ENCODE measurements around the gene ZNF844.
A peak's percentile ranks its signal among the peaks of the same experiment; 100 is the strongest.

Gene ZNF844

DNA sequence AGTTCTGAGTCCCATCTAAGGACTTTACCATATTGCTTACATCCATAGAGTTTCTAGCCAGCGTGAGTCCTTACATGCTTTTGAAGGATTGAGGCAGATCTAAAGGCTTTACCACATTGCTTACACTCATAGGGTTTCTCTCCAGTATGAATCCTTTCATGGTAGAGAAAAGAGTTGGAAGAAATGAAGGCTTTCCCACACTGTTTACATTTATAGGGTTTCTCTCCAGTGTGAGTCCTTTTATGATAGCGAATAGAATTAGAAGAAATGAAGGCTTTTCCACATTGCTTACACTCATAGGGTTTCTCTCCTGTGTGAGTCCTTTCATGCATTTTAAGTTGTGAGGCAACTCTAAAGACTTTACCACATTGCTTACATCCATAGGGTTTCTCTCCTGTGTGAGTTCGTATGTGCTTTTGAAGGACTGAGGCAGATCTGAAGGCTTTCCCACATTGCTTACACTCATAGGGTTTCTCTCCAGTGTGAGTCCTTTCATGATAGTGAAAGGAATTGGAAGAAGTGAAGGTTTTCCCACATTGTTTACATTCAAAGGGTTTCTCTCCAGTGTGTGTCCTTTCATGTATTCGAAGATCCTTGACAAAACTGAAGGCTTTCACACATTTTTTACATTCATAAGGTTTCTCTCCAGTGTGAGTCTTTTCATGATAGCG is 20.6 kb upstream of the ZNF844 start:
- no peaks in the 10 kb centered on the region for H3K4me1 ChIP-seq (ENCODE audit: control insufficient read depth, low read length)
- H3K27ac ChIP-seq (ENCODE audit: low read depth, low read length) = no peak overlapping the region
- H3K27me3 ChIP-seq (ENCODE audit: control insufficient read depth, low read length) = no peaks in the 10 kb centered on the region
- peaks cover 30% of the 10 kb centered on the region for H3K9me3 ChIP-seq (ENCODE audit: control insufficient read depth, insufficient read depth, low read length)
- no peak for TF ChIP-seq EZH2phosphoT487 (IDR thresholded peaks at IDR 0.05; ENCODE audit: borderline replicate concordance, low read length)
- TF ChIP-seq, protein P1, sequence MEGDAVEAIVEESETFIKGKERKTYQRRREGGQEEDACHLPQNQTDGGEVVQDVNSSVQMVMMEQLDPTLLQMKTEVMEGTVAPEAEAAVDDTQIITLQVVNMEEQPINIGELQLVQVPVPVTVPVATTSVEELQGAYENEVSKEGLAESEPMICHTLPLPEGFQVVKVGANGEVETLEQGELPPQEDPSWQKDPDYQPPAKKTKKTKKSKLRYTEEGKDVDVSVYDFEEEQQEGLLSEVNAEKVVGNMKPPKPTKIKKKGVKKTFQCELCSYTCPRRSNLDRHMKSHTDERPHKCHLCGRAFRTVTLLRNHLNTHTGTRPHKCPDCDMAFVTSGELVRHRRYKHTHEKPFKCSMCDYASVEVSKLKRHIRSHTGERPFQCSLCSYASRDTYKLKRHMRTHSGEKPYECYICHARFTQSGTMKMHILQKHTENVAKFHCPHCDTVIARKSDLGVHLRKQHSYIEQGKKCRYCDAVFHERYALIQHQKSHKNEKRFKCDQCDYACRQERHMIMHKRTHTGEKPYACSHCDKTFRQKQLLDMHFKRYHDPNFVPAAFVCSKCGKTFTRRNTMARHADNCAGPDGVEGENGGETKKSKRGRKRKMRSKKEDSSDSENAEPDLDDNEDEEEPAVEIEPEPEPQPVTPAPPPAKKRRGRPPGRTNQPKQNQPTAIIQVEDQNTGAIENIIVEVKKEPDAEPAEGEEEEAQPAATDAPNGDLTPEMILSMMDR (IDR thresholded peaks at IDR 0.05; ENCODE audit: low read depth, low read length, poor library complexity, severe bottlenecking) = no peak
- peaks cover 20% of the 10 kb centered on the region for H3K36me3 ChIP-seq (ENCODE audit: control insufficient read depth, low read length)
- H3K4me3 ChIP-seq (ENCODE audit: low read length) = no peak overlapping the region
- no peaks in the 10 kb centered on the region for H3K9me2 ChIP-seq (replicated peaks; ENCODE audit: control insufficient read depth, low read length)
- H3F3A ChIP-seq (ENCODE audit: control insufficient read depth, insufficient read depth) = no peaks in the 10 kb centered on the region
- H3K4me2 ChIP-seq (ENCODE audit: low read length) = no peak overlapping the region
- no peaks in the 10 kb centered on the region for H3K79me2 ChIP-seq (ENCODE audit: control insufficient read depth, low read length)
- no peaks in the 10 kb centered on the region for H4K20me1 ChIP-seq (ENCODE audit: control insufficient read depth, insufficient read depth, low read depth, low read length)

DNA sequence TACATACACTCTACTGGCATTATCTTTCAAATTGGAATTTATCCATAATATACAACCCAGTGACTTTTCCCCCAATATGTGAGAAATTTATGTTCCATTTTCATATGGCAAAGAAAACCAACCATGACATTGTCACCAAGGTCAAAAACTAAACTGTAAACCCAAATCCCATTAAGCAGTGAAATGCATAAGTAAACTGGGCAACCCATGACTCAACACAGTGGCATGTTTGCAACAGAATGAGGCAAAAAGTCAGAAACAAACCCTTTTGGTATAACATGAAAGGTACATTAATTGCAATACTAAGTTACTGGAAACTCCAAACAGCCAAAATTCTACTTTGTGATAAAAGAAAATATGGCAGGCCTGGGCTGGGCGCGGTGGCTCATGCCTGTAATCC is 16.7 kb upstream of the ZNF844 start:
- Histone ChIP-seq H3K9me2 (replicated peaks; ENCODE audit: control insufficient read depth, low read length) (no peaks in the 10 kb centered on the region), H3K4me3 (ENCODE audit: low read length) (no peak overlapping the region), H3K27me3 (ENCODE audit: control insufficient read depth, low read length) (no peaks in the 10 kb centered on the region), H3K79me2 (ENCODE audit: control insufficient read depth, low read length) (no peaks in the 10 kb centered on the region), H3K36me3 (ENCODE audit: control insufficient read depth, low read length) (peaks cover 20% of the 10 kb centered on the region), H3F3A (ENCODE audit: control insufficient read depth, insufficient read depth) (no peaks in the 10 kb centered on the region), H3K4me2 (ENCODE audit: low read length) (no peak overlapping the region), H3K9me3 (ENCODE audit: control insufficient read depth, insufficient read depth, low read length) (peaks cover 25% of the 10 kb centered on the region), H3K27ac (ENCODE audit: low read depth, low read length) (no peak overlapping the region), H3K4me1 (ENCODE audit: control insufficient read depth, low read length) (peaks cover 7% of the 10 kb centered on the region), H4K20me1 (ENCODE audit: control insufficient read depth, insufficient read depth, low read depth, low read length) (no peaks in the 10 kb centered on the region)
- no peak for TF ChIP-seq EZH2phosphoT487 (IDR thresholded peaks at IDR 0.05; ENCODE audit: borderline replicate concordance, low read length)
- TF ChIP-seq, protein P1 (IDR thresholded peaks at IDR 0.05; ENCODE audit: low read depth, low read length, poor library complexity, severe bottlenecking) = no peak

DNA sequence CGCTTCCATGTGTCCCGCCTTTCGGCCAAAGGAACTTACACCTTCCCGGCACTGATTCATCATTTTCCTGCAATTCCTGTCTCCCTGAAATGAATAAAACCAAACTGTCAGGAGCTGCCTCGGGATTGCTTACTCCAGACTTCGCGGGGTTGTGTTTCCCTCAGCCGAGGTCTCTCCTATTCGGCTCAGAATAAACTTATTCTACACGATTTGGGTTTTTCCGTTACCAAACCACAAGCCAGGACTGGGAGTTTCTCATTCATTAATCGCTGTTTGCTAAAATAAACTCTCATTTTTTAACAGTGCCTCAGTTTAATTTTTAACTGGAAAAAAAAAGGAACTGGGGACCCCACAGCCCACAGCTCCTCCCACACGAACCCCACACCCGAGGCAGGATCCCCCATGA is 12.4 kb upstream of the ZNF844 start:
- Histone ChIP-seq H3K27ac (ENCODE audit: low read depth, low read length) (0 out of 2 replicates have a peak overlapping the region, but pooled peaks have one; percentile 14), H3K79me2 (ENCODE audit: control insufficient read depth, low read length) (no peaks in the 10 kb centered on the region), H3K4me1 (ENCODE audit: control insufficient read depth, low read length) (peaks cover 10% of the 10 kb centered on the region), H4K20me1 (ENCODE audit: control insufficient read depth, insufficient read depth, low read depth, low read length) (no peaks in the 10 kb centered on the region), H3K27me3 (ENCODE audit: control insufficient read depth, low read length) (peaks cover 7% of the 10 kb centered on the region), H3F3A (ENCODE audit: control insufficient read depth, insufficient read depth) (no peaks in the 10 kb centered on the region), H3K4me3 (ENCODE audit: low read length) (peak overlapping the region; percentile 81), H3K9me3 (ENCODE audit: control insufficient read depth, insufficient read depth, low read length) (no peaks in the 10 kb centered on the region), H3K36me3 (ENCODE audit: control insufficient read depth, low read length) (no peaks in the 10 kb centered on the region), H3K9me2 (replicated peaks; ENCODE audit: control insufficient read depth, low read length) (no peaks in the 10 kb centered on the region), H3K4me2 (ENCODE audit: low read length) (peak overlapping the region; percentile 88)
- TF ChIP-seq, protein P1 (IDR thresholded peaks at IDR 0.05; ENCODE audit: low read depth, low read length, poor library complexity, severe bottlenecking) = no peak
- TF ChIP-seq EZH2phosphoT487 (IDR thresholded peaks at IDR 0.05; ENCODE audit: borderline replicate concordance, low read length) = no peak
